Testis (tissue), 2 donors: ENCODE measurements around the gene HAPLN1.

Experiments used
- POLR2A ChIP-seq: fragments of 450-650 bp; IDR thresholded peaks from one replicate; pipeline ENCODE4 v1.6.1; 2017; ENCODE audit warnings: antibody characterized with exemption, mild to moderate bottlenecking, moderate library complexity
- TF ChIP-seq, protein P1 (sequence below), 3 experiments: fragments of 450-650 bp in 2 of 3; fragments of 200-600 bp in 1 of 3; sonication (generic) in 1 of 3; IDR thresholded peaks; one replicate each; pipeline ENCODE4 v1.5.1; 2016 to 2019; ENCODE audit warnings: antibody characterized with exemption in 3 of 3, mild to moderate bottlenecking in 2 of 3, moderate library complexity in 1 of 3

GRCh38 chr5:83711982-83712601 is 8.6 kb downstream of the HAPLN1 start:
- TF ChIP-seq, protein P1, sequence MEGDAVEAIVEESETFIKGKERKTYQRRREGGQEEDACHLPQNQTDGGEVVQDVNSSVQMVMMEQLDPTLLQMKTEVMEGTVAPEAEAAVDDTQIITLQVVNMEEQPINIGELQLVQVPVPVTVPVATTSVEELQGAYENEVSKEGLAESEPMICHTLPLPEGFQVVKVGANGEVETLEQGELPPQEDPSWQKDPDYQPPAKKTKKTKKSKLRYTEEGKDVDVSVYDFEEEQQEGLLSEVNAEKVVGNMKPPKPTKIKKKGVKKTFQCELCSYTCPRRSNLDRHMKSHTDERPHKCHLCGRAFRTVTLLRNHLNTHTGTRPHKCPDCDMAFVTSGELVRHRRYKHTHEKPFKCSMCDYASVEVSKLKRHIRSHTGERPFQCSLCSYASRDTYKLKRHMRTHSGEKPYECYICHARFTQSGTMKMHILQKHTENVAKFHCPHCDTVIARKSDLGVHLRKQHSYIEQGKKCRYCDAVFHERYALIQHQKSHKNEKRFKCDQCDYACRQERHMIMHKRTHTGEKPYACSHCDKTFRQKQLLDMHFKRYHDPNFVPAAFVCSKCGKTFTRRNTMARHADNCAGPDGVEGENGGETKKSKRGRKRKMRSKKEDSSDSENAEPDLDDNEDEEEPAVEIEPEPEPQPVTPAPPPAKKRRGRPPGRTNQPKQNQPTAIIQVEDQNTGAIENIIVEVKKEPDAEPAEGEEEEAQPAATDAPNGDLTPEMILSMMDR (IDR thresholded peaks at IDR 0.05), result peak; percentile 41 to 86 (median 62)
- no peak for TF ChIP-seq POLR2A
